NT2/D1 (cell line): ENCODE measurements around the gene ACER3.

Source experiments
- DNase-seq: peaks from one replicate; pipeline ENCODE4 v3.0.0-alpha.2; 2011; ENCODE audit warnings: low read depth, low spot score
- H3K27me3 ChIP-seq: 2 replicates; pipeline ENCODE4 v1.6.0; 2011; ENCODE audit warnings: mild to moderate bottlenecking; ENCODE audit not compliant: insufficient read length, insufficient read depth
- H3K36me3 ChIP-seq: 2 replicates; pipeline ENCODE4 v1.6.1; 2011; ENCODE audit warnings: mild to moderate bottlenecking, low read length, mixed read lengths; ENCODE audit not compliant: insufficient read depth, insufficient read length
- H3K4me1 ChIP-seq: 2 replicates; pipeline ENCODE4 v1.5.1; 2011; ENCODE audit not compliant: insufficient read depth, insufficient read length
- H3K4me3 ChIP-seq: 2 replicates; pipeline ENCODE4 v1.5.1; 2011; ENCODE audit warnings: low read depth; ENCODE audit not compliant: insufficient read length
- H3K9ac ChIP-seq: 2 replicates; pipeline ENCODE4 v1.6.0; 2011; ENCODE audit warnings: low read depth; ENCODE audit not compliant: insufficient read length
- H3K9me3 ChIP-seq: 2 replicates; pipeline ENCODE4 v1.5.1; 2011; ENCODE audit warnings: mild to moderate bottlenecking, low read length; ENCODE audit not compliant: insufficient read depth
- SUZ12 ChIP-seq: IDR thresholded peaks from 2 replicates; pipeline ENCODE4 v1.6.1; 2011; ENCODE audit not compliant: insufficient read length, insufficient read depth; ENCODE audit errors: extremely low read depth
- YY1 ChIP-seq: IDR thresholded peaks from 2 replicates; pipeline ENCODE4 v1.6.1; 2011; ENCODE audit not compliant: insufficient read length, insufficient read depth
- ZNF274 ChIP-seq: IDR thresholded peaks from 2 replicates; pipeline ENCODE4 v1.6.1; 2011; ENCODE audit warnings: mild to moderate bottlenecking, low read depth, low read length

ACER3 gene

DNA sequence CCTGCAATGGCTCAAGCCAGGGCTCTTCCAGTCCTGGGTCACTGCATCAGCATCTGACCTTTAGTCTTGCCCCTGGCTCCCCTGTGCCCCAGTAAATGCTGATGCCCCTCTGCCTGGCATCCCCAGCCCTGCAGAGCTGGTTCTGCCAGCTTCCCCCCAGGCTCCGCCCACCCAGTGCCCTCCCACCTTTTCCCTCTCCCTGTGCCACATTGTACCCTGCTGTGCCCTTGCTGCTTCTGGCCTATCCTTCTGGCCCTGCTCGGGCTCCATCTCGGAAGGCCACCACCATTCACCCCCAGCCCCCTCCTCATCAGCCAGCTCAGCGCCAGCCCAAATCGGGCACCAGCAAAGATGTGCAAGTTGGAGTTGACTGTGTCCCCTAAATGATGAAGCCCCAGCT lies 213.5 kb downstream of the ACER3 start:
- TF ChIP-seq ZNF274, result no peak
- no peak for TF ChIP-seq YY1
- no peak for TF ChIP-seq SUZ12
- Histone ChIP-seq H3K36me3 (no peaks in the 10 kb centered on the region), H3K4me3 (no peak overlapping the region), H3K27me3 (no peaks in the 10 kb centered on the region), H3K4me1 (peaks cover 11% of the 10 kb centered on the region), H3K9me3 (no peaks in the 10 kb centered on the region), H3K9ac (no peak overlapping the region)
- DNase-seq, result no peak

DNA sequence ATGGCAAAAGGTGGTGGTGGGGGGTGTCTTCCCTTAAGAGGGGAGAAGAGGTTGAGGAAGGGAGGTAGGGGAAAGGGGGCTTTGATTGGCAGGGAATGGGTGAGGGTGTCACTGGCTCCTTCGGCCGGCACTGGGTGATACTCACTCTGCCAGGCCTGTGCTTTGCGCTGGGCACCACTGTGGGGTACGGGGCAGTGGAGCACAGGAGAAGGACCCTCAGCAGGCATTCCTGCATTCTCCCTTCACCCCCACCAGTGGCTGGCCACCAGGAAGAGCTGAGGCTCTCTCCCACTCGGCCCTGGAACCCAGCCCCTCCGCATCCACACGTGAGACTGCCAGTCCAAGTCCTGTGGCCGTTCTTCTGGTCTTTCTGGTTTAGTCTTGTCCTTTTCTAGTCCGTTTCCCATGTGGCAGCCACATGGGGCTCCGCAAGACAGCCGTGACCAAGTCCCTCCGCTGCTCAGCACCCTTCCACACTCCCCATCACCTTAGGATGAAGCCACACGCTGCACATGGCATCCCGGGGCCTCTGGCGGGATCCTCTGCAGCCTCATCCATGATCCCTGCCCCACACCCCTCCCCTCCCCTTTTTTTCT lies 214.0 kb downstream of the ACER3 start:
- no peak for DNase-seq
- peaks cover 11% of the 10 kb centered on the region for H3K4me1 ChIP-seq
- no peak overlapping the region for H3K9ac ChIP-seq
- no peaks in the 10 kb centered on the region for H3K9me3 ChIP-seq
- no peak overlapping the region for H3K4me3 ChIP-seq
- TF ChIP-seq SUZ12, result no peak
- no peak for TF ChIP-seq ZNF274
- no peak for TF ChIP-seq YY1
- H3K36me3 ChIP-seq, result no peaks in the 10 kb centered on the region
- H3K27me3 ChIP-seq, result no peaks in the 10 kb centered on the region

GRCh38 chr11:77075425-77075905 lies 214.7 kb downstream of the ACER3 start:
- TF ChIP-seq SUZ12, result no peak
- no peak for TF ChIP-seq YY1
- no peak for TF ChIP-seq ZNF274

More at GRCh38 chr11:77075425-77075905, 214.7 kb downstream of the ACER3 start:
- Histone ChIP-seq H3K9ac (no peak overlapping the region), H3K4me3 (no peak overlapping the region), H3K9me3 (no peaks in the 10 kb centered on the region), H3K36me3 (no peaks in the 10 kb centered on the region), H3K4me1 (peaks cover 11% of the 10 kb centered on the region), H3K27me3 (no peaks in the 10 kb centered on the region)
- DNase-seq, result no peak
